Thyroid gland (tissue), 4 donors: ENCODE results near the gene ULK2.

Source experiments
- POLR2A ChIP-seq, 2 donors: fragments of 450-650 bp; IDR thresholded peaks; one replicate each; pipeline ENCODE4 v1.6.1; 2017; ENCODE audit warnings: antibody characterized with exemption in 2 of 2, mild to moderate bottlenecking in 2 of 2, moderate library complexity in 1 of 2
- TF ChIP-seq, protein P1 (sequence below), 6 experiments: fragments of 200-600 bp in 3 of 6; fragments of 450-650 bp in 3 of 6; sonication (generic) in 3 of 6; IDR thresholded peaks; one replicate each; pipeline ENCODE4 v1.5.1; 2016 to 2019; ENCODE audit warnings: antibody characterized with exemption in 6 of 6, mild to moderate bottlenecking in 2 of 6, inconsistent platforms in 1 of 6, moderate library complexity in 1 of 6

DNA sequence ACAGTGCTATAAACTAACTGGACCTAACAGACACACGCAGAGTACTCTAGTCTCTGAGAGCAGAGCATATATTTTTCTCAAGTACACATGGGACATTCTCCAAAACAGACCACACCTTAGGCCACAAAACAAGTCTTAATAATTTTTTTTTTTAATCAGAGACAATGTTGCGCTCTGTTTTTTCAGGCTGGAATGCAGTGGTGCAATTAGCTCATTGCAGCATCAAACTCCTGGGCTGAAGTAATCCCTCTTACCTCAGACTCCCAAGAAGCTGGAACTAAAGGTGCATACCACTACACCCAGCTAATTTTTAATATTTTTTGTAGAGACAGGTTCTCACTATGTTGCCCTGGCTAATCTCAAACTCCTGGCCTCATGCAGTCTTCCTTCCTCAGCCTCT is 37.7 kb downstream of the ULK2 start:
- TF ChIP-seq, protein P1, sequence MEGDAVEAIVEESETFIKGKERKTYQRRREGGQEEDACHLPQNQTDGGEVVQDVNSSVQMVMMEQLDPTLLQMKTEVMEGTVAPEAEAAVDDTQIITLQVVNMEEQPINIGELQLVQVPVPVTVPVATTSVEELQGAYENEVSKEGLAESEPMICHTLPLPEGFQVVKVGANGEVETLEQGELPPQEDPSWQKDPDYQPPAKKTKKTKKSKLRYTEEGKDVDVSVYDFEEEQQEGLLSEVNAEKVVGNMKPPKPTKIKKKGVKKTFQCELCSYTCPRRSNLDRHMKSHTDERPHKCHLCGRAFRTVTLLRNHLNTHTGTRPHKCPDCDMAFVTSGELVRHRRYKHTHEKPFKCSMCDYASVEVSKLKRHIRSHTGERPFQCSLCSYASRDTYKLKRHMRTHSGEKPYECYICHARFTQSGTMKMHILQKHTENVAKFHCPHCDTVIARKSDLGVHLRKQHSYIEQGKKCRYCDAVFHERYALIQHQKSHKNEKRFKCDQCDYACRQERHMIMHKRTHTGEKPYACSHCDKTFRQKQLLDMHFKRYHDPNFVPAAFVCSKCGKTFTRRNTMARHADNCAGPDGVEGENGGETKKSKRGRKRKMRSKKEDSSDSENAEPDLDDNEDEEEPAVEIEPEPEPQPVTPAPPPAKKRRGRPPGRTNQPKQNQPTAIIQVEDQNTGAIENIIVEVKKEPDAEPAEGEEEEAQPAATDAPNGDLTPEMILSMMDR (IDR thresholded peaks at IDR 0.05): no peak
- no peak for TF ChIP-seq POLR2A (IDR thresholded peaks at IDR 0.05)
